ENCODE results near the gene DNAJB6. TPM values are rescaled to one million over a fixed set of nuclear protein-coding genes. Genes with fewer than 3 reads are reported as not detected.

Gene DNAJB6
- total RNA-seq, 2 experiments from 2014 or later = 67.8 to 80.6 TPM

- no peaks in the 10 kb centered on the region for H3K27me3 Mint-ChIP-seq
- intact Hi-C loops (cut with micrococcal nuclease) = loop anchor here (10.0 kb wide), 1 partner anchor 440 kb away; no protein-coding TSS in a partner anchor
- ChIA-PET CTCF (interaction anchor here (0.7 kb wide), 1 partner anchor 260 kb away, joined by 3 read pairs; no protein-coding TSS in a partner anchor), POLR2A (no interaction called here)
- TF ChIP-seq CTCF (IDR thresholded peaks at IDR 0.05) = no peak
- no peak overlapping the region for H3K4me3 Mint-ChIP-seq
- H3K27ac Mint-ChIP-seq = no peak overlapping the region
- no peak for ATAC-seq
- H3K36me3 Mint-ChIP-seq (ENCODE audit: low read depth) = no peaks in the 10 kb centered on the region
- DNase-seq = no peak
- peaks cover 13% of the 10 kb centered on the region for H3K4me1 Mint-ChIP-seq (ENCODE audit: low read depth)
- H3K9me3 Mint-ChIP-seq = no peaks in the 10 kb centered on the region
These were observed 97.9 kb downstream of the DNAJB6 start for GRCh38 chr7:157434701-157435100.

- intact Hi-C loops (cut with micrococcal nuclease) = loop anchor here (10.0 kb wide), 1 partner anchor 439 kb away; no protein-coding TSS in a partner anchor
- ChIA-PET CTCF (no interaction called here), POLR2A (no interaction called here)
- Mint-ChIP-seq H3K27ac (no peak overlapping the region), H3K27me3 (no peaks in the 10 kb centered on the region), H3K4me3 (no peak overlapping the region), H3K36me3 (ENCODE audit: low read depth) (no peaks in the 10 kb centered on the region), H3K9me3 (no peaks in the 10 kb centered on the region), H3K4me1 (ENCODE audit: low read depth) (peaks cover 13% of the 10 kb centered on the region)
- ATAC-seq (no peak), DNase-seq (no peak)
- TF ChIP-seq CTCF (IDR thresholded peaks at IDR 0.05) = no peak
These were observed 99.3 kb downstream of the DNAJB6 start for GRCh38 chr7:157436076-157436475.

- CTCF ChIA-PET = no interaction called here
- no peak for TF ChIP-seq CTCF (IDR thresholded peaks at IDR 0.05)
- peaks cover 13% of the 10 kb centered on the region for H3K4me1 Mint-ChIP-seq (ENCODE audit: low read depth)
- ATAC-seq = no peak
- H3K27ac Mint-ChIP-seq = no peak overlapping the region
- no peak overlapping the region for H3K4me3 Mint-ChIP-seq
- H3K9me3 Mint-ChIP-seq = no peaks in the 10 kb centered on the region
- no peaks in the 10 kb centered on the region for H3K27me3 Mint-ChIP-seq
- POLR2A ChIA-PET = no interaction called here
- DNase-seq = no peak
- no peaks in the 10 kb centered on the region for H3K36me3 Mint-ChIP-seq (ENCODE audit: low read depth)
- intact Hi-C loops (cut with micrococcal nuclease) = loop anchor here (10.0 kb wide), 1 partner anchor 438 kb away; no protein-coding TSS in a partner anchor
These were observed 100.1 kb downstream of the DNAJB6 start for GRCh38 chr7:157436763-157437480.

- H3K36me3 Mint-ChIP-seq (ENCODE audit: low read depth) = no peaks in the 10 kb centered on the region
- ATAC-seq (no peak), DNase-seq (no peak)
- H3K27me3 Mint-ChIP-seq = no peaks in the 10 kb centered on the region
- no peak overlapping the region for H3K4me3 Mint-ChIP-seq
- POLR2A ChIA-PET = no interaction called here
- no peaks in the 10 kb centered on the region for H3K9me3 Mint-ChIP-seq
- peaks cover 10% of the 10 kb centered on the region for H3K4me1 Mint-ChIP-seq (ENCODE audit: low read depth)
- TF ChIP-seq CTCF (IDR thresholded peaks at IDR 0.05) = no peak
- intact Hi-C loops (cut with micrococcal nuclease) = loop anchor here (10.0 kb wide), 1 partner anchor 437 kb away; no protein-coding TSS in a partner anchor
- H3K27ac Mint-ChIP-seq = no peak overlapping the region
- CTCF ChIA-PET = no interaction called here
These were observed 100.8 kb downstream of the DNAJB6 start for GRCh38 chr7:157437519-157438061.
